Karpas-422 (cell line): ENCODE data around the gene RHOF. TPM values are rescaled to one million over a fixed set of nuclear protein-coding genes. Genes with fewer than 3 reads are reported as not detected.

Experiments
- DNase-seq: peaks from one replicate; pipeline ENCODE4 v3.0.0-alpha.2; 2015
- H2AFZ ChIP-seq: fragments of 200-600 bp; sonication (generic); 2 replicates; pipeline ENCODE4 v1.6.1; 2014; ENCODE audit warnings: antibody characterized with exemption, low read length, mixed read lengths
- H3K27ac ChIP-seq: fragments of 200-600 bp; sonication (generic); 2 replicates; pipeline ENCODE4 v1.5.1; 2014; ENCODE audit warnings: mild to moderate bottlenecking, low read length, moderate library complexity
- H3K27me3 ChIP-seq: fragments of 200-600 bp; sonication (generic); 2 replicates; pipeline ENCODE4 v1.6.1; 2014; ENCODE audit warnings: low read length, mixed read lengths
- H3K36me3 ChIP-seq: fragments of 200-600 bp; sonication (generic); 2 replicates; pipeline ENCODE4 v1.6.1; 2014; ENCODE audit warnings: low read length, mixed read lengths; ENCODE audit not compliant: insufficient read depth
- H3K4me1 ChIP-seq: fragments of 200-600 bp; sonication (generic); 2 replicates; pipeline ENCODE4 v1.6.1; 2014; ENCODE audit warnings: mild to moderate bottlenecking, low read length, mixed read lengths
- H3K4me2 ChIP-seq: fragments of 200-600 bp; sonication (generic); 2 replicates; pipeline ENCODE4 v1.6.1; 2014; ENCODE audit warnings: low read length, low read depth, mild to moderate bottlenecking; ENCODE audit not compliant: poor library complexity, severe bottlenecking
- H3K4me3 ChIP-seq: fragments of 200-600 bp; sonication (generic); 2 replicates; pipeline ENCODE4 v1.5.1; 2014; ENCODE audit warnings: mild to moderate bottlenecking, antibody characterized with exemption, low read length, mixed read lengths
- H3K79me2 ChIP-seq: fragments of 200-600 bp; sonication (generic); 2 replicates; pipeline ENCODE4 v1.6.1; 2014; ENCODE audit warnings: mild to moderate bottlenecking, low read length, mixed read lengths
- H3K9ac ChIP-seq: fragments of 200-600 bp; sonication (generic); 2 replicates; pipeline ENCODE4 v1.6.0; 2014; ENCODE audit warnings: low read length
- H3K9me2 ChIP-seq: fragments of 200-600 bp; sonication (generic), shearing (Covaris generic); replicated peaks from 2 replicates; pipeline ENCODE4 v1.6.0; 2014; ENCODE audit warnings: mild to moderate bottlenecking, low read length, moderate library complexity; ENCODE audit not compliant: insufficient read depth
- H3K9me3 ChIP-seq: fragments of 300-700, 200-600 bp; sonication (generic); 2 replicates; pipeline ENCODE4 v1.6.1; 2014; ENCODE audit warnings: low read length, mixed read lengths
- H4K20me1 ChIP-seq: fragments of 200-600 bp; sonication (generic); 2 replicates; pipeline ENCODE4 v1.6.1; 2014; ENCODE audit warnings: mild to moderate bottlenecking, antibody characterized with exemption, low read length, low read depth; ENCODE audit not compliant: insufficient read depth
- total RNA-seq: library from RNA; depleted of rRNA; stranded (reverse); fragments of >200 nt; shearing (Covaris generic); gene quantifications from 2 replicates; pipeline ENCODE4 v1.2.3, GENCODE V29; 2014; ENCODE audit warnings: low replicate concordance

RHOF gene
- total RNA-seq, 1 experiment from 2014 or later: 7.2 TPM

GRCh38 chr12:121770388-121770787 is 23.1 kb downstream of the RHOF start:
- DNase-seq: no peak
- Histone ChIP-seq H3K9me3 (no peaks in the 10 kb centered on the region), H3K9me2 (no peaks in the 10 kb centered on the region), H3K9ac (no peak overlapping the region), H3K27ac (no peak overlapping the region), H3K36me3 (no peaks in the 10 kb centered on the region), H3K4me2 (no peak overlapping the region), H3K4me1 (peaks cover 5% of the 10 kb centered on the region), H3K27me3 (no peaks in the 10 kb centered on the region), H3K79me2 (no peaks in the 10 kb centered on the region), H3K4me3 (no peak overlapping the region), H4K20me1 (no peaks in the 10 kb centered on the region), H2AFZ (no peak overlapping the region)

DNA sequence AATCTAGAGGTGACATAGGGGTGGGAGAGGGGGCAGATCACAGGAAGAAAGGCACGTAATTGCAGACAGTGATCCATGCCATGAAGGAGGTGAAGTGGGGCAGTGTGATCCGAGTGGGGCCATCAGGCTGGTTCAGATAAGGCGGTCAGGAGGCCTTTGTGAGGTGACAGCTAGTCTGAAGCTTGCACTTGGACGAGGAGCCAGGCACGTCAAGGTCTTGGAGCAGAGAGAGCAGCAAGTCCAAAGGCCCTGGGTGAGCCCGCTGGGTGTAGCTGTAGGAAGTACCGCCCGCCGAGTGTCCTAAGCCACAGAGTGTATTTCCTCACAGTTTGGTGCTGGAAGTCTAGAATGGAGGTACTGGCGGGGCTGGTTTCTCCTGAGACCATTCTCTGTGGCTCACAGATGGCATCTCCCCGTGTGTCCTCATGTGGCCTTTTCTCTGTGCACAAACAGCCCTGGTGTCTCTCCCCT is 23.6 kb downstream of the RHOF start:
- Histone ChIP-seq H3K27me3 (no peaks in the 10 kb centered on the region), H3K27ac (no peak overlapping the region), H3K4me1 (peaks cover 5% of the 10 kb centered on the region), H3K9me2 (no peaks in the 10 kb centered on the region), H3K4me2 (no peak overlapping the region), H3K9ac (no peak overlapping the region), H3K9me3 (no peaks in the 10 kb centered on the region), H4K20me1 (no peaks in the 10 kb centered on the region), H3K4me3 (no peak overlapping the region), H3K36me3 (no peaks in the 10 kb centered on the region), H3K79me2 (no peaks in the 10 kb centered on the region), H2AFZ (no peak overlapping the region)
- no peak for DNase-seq

- no peaks in the 10 kb centered on the region for H3K36me3 ChIP-seq
- H2AFZ ChIP-seq: no peak overlapping the region
- H3K9ac ChIP-seq: no peak overlapping the region
- DNase-seq: no peak
- H3K9me2 ChIP-seq: no peaks in the 10 kb centered on the region
- no peak overlapping the region for H3K4me3 ChIP-seq
- H3K9me3 ChIP-seq: no peaks in the 10 kb centered on the region
- H3K4me1 ChIP-seq: peaks cover 5% of the 10 kb centered on the region
- no peaks in the 10 kb centered on the region for H3K27me3 ChIP-seq
- H3K79me2 ChIP-seq: no peaks in the 10 kb centered on the region
- no peaks in the 10 kb centered on the region for H4K20me1 ChIP-seq
- H3K4me2 ChIP-seq: no peak overlapping the region
- no peak overlapping the region for H3K27ac ChIP-seq
These were observed 24.1 kb downstream of the RHOF start for GRCh38 chr12:121769297-121769830.

DNA sequence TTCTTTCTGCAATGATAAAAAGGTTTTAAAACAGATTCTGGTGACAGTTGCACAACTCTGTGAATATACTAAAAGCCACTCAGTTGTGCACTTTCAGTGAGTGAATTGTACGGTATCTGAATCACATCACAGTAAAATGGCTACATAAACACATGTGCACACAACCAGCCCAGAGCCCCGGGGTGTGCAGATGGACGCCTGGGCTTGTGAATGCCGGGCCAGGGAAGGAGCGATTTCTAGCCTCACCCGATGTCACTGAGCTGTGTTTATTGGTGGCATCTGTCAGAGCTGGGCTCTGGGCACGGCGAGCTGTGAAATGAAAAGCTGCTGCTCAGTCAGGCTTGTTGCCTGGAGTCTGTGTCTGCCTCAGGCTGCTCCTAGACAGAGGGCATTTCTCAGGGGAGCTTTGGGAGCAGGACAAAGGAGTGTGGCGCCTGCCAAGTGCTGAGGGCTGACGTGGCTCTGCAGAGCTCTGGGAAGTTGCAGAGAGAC is 25.9 kb downstream of the RHOF start:
- Histone ChIP-seq H3K9me2 (no peaks in the 10 kb centered on the region), H3K27me3 (no peaks in the 10 kb centered on the region), H2AFZ (no peak overlapping the region), H3K4me3 (no peak overlapping the region), H3K4me2 (no peak overlapping the region), H3K9ac (no peak overlapping the region), H4K20me1 (no peaks in the 10 kb centered on the region), H3K4me1 (no peaks in the 10 kb centered on the region), H3K27ac (no peak overlapping the region), H3K9me3 (no peaks in the 10 kb centered on the region), H3K36me3 (no peaks in the 10 kb centered on the region), H3K79me2 (no peaks in the 10 kb centered on the region)
- no peak for DNase-seq

DNA sequence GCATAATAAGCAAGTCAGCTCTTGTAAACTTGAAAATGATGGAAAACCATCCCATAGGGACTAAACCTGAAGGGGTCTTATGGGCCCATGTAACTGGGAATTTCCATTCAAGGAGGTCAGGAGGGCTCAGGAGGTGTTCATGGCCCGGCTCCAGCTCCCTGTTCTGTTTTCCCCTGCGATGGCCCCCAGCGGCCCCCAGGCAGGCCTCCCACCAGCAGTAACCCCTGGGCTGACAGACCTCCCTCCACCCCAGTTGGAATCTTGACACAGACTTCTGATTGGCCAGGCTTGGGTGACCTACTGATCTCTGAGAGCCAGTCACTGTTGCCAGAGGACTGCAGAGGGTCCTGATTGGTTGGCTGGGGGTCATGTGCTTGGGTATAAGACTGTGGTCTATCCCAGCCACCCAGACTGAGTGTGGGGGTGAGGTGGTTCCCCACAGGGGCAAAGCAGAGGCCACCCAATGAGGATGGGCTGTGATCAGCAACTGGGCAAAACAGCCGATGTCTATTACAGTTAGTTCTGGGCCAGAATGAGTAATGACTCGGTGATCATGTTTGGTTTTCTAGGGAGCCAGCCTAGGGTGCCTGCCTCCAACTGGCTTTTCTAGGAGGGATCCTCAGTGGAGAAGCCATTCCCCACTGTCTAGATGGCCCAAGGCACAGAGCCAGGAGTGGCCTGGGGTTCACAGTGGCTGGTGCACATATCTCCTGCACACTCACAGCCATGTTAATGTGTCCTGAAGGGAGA is 27.0 kb downstream of the RHOF start:
- H3K9me3 ChIP-seq: no peaks in the 10 kb centered on the region
- H3K4me1 ChIP-seq: no peaks in the 10 kb centered on the region
- H3K9ac ChIP-seq: no peak overlapping the region
- peak; percentile 59 for DNase-seq
- H4K20me1 ChIP-seq: no peaks in the 10 kb centered on the region
- H3K4me3 ChIP-seq: no peak overlapping the region
- no peaks in the 10 kb centered on the region for H3K9me2 ChIP-seq
- no peak overlapping the region for H2AFZ ChIP-seq
- no peaks in the 10 kb centered on the region for H3K36me3 ChIP-seq
- H3K79me2 ChIP-seq: no peaks in the 10 kb centered on the region
- no peak overlapping the region for H3K4me2 ChIP-seq
- H3K27ac ChIP-seq: no peak overlapping the region
- H3K27me3 ChIP-seq: no peaks in the 10 kb centered on the region

- Histone ChIP-seq H3K9ac (no peak overlapping the region), H3K9me2 (no peaks in the 10 kb centered on the region), H3K4me1 (no peaks in the 10 kb centered on the region), H3K4me2 (no peak overlapping the region), H3K36me3 (no peaks in the 10 kb centered on the region), H2AFZ (no peak overlapping the region), H3K79me2 (no peaks in the 10 kb centered on the region), H3K27me3 (no peaks in the 10 kb centered on the region), H3K27ac (no peak overlapping the region), H3K9me3 (no peaks in the 10 kb centered on the region), H4K20me1 (no peaks in the 10 kb centered on the region), H3K4me3 (no peak overlapping the region)
- DNase-seq: no peak
These were observed 27.9 kb downstream of the RHOF start for GRCh38 chr12:121765573-121765972.

- no peaks in the 10 kb centered on the region for H3K36me3 ChIP-seq
- H4K20me1 ChIP-seq: no peaks in the 10 kb centered on the region
- H3K4me3 ChIP-seq: no peak overlapping the region
- no peaks in the 10 kb centered on the region for H3K27me3 ChIP-seq
- H2AFZ ChIP-seq: no peak overlapping the region
- H3K9ac ChIP-seq: no peak overlapping the region
- H3K9me2 ChIP-seq: no peaks in the 10 kb centered on the region
- no peaks in the 10 kb centered on the region for H3K4me1 ChIP-seq
- H3K4me2 ChIP-seq: no peak overlapping the region
- H3K27ac ChIP-seq: no peak overlapping the region
- DNase-seq: no peak
- H3K79me2 ChIP-seq: no peaks in the 10 kb centered on the region
- no peaks in the 10 kb centered on the region for H3K9me3 ChIP-seq
These were observed 28.7 kb downstream of the RHOF start for GRCh38 chr12:121764808-121765207.

DNA sequence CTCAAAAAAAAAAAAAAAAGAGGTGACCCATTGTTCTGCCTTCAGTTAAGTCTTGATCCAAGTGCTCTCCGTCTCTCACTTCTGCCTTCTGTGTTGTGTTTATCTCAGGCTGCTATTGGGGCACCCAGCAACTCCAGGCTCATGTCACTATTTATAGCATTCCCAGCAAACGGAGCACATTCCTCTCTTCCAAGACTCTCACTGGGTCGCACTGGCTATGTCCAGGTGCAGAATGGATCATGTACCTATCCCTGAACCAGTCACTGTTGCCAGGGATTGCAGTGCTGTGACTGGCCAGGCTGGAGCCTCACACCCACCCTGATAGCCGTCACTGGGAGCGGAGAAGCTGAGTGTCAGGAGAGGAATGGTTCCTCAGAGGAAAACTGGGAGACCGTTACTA is 31.2 kb downstream of the RHOF start:
- no peaks in the 10 kb centered on the region for H4K20me1 ChIP-seq
- no peak overlapping the region for H3K4me3 ChIP-seq
- no peak overlapping the region for H3K4me2 ChIP-seq
- no peak overlapping the region for H2AFZ ChIP-seq
- H3K36me3 ChIP-seq: no peaks in the 10 kb centered on the region
- no peaks in the 10 kb centered on the region for H3K9me3 ChIP-seq
- H3K4me1 ChIP-seq: no peaks in the 10 kb centered on the region
- H3K79me2 ChIP-seq: no peaks in the 10 kb centered on the region
- no peaks in the 10 kb centered on the region for H3K27me3 ChIP-seq
- H3K9me2 ChIP-seq: no peaks in the 10 kb centered on the region
- no peak for DNase-seq
- no peak overlapping the region for H3K27ac ChIP-seq
- H3K9ac ChIP-seq: no peak overlapping the region
